OCI-LY3 (cell line): ENCODE results near the gene SMYD5.

Source experiments
- EZH2phosphoT487 ChIP-seq: fragments of 200-600 bp; shearing (Covaris generic); IDR thresholded peaks from 2 replicates; pipeline ENCODE4 v1.6.1; 2018; ENCODE audit warnings: antibody characterized with exemption, mixed run types, low read depth
- TF ChIP-seq, protein P1 (sequence below): fragments of 200-600, 300-600 bp; sonication (generic); IDR thresholded peaks from 2 replicates; pipeline ENCODE4 v1.5.1; 2014; ENCODE audit warnings: antibody characterized with exemption, low read length, low read depth

DNA sequence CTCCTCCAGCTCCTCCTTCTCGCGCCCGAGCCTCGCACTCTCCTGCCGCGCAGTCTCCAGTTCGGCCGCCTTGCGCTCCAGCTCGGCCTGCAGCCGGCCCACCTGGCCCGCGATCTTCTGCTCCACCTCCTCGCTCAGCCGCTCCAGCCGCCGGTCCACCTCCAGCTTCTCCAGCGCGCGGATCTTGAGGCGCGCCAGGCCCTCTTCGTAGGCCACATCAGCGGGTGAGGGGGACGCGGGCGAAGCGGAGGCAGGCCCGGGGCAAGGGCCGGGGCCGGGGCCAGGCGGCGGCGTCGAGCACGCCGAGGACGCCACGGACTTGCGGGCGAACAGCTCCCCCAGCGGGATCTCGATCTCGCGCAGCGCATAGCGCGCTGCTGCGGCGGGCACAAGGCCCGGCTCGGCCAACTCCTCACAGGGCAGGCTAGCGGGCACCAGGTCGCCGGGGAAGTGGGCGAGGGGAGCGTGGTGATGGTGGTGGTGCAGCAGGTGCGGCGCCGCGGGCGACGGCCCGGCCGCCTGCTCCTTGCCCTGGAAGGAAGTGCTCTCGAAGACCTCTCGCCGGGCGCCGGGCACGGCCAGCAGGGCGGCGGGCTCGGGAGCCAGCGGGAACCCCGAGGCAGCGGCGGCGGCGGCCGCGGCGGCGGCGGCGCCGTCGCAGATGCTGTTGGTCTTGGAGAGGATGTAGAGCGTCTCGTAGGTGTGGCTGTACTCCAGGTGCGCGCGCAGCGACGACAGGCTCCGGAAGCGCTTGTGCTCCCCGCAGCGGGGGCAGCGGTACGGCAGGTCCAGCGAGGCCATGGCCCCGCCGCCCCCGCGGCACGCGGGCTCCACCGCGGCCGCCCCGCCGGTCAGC, 55.0 kb downstream of the SMYD5 start:
- TF ChIP-seq, protein P1, sequence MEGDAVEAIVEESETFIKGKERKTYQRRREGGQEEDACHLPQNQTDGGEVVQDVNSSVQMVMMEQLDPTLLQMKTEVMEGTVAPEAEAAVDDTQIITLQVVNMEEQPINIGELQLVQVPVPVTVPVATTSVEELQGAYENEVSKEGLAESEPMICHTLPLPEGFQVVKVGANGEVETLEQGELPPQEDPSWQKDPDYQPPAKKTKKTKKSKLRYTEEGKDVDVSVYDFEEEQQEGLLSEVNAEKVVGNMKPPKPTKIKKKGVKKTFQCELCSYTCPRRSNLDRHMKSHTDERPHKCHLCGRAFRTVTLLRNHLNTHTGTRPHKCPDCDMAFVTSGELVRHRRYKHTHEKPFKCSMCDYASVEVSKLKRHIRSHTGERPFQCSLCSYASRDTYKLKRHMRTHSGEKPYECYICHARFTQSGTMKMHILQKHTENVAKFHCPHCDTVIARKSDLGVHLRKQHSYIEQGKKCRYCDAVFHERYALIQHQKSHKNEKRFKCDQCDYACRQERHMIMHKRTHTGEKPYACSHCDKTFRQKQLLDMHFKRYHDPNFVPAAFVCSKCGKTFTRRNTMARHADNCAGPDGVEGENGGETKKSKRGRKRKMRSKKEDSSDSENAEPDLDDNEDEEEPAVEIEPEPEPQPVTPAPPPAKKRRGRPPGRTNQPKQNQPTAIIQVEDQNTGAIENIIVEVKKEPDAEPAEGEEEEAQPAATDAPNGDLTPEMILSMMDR: no peak
- no peak for TF ChIP-seq EZH2phosphoT487
